T-helper 2 cell treated with Interferon-gamma antibody and Interleukin-4, amounts not matched to agents 100 ng/mL and 5 ng/mL, for 36 hours (primary cell): ENCODE results near the gene RPS5. TPM values are rescaled to one million over a fixed set of nuclear protein-coding genes. Genes with fewer than 3 reads are reported as not detected.

Experiments
- total RNA-seq: library from RNA; stranded (reverse); gene quantifications from 2 replicates; pipeline ENCODE4 v1.2.3, GENCODE V29; 2022

The RPS5 gene
- total RNA-seq, 1 donor from 2014 or later, result 1,063 TPM

Other genes with a start within 250 kb of the RPS5 start
- 3.0 and 3.2 TPM in 2 replicates for gene ZNF329, start 236.5 kb upstream of the RPS5 start, total RNA-seq
- gene ZNF274, start 204.2 kb upstream of the RPS5 start, total RNA-seq, result 19.0 and 20.3 TPM in 2 replicates
- gene ZNF544, start 158.4 kb upstream of the RPS5 start, total RNA-seq, result 38.7 and 39.8 TPM in 2 replicates
- 4.8 and 4.9 TPM in 2 replicates for gene ZNF8, start 108.3 kb upstream of the RPS5 start, total RNA-seq
- 60.7 and 68.2 TPM in 2 replicates for gene ERVK3-1, start 81.9 kb upstream of the RPS5 start, total RNA-seq
- 3.6 and 4.3 TPM in 2 replicates for gene ZSCAN22, start 60.3 kb upstream of the RPS5 start, total RNA-seq
- gene A1BG, start 33.8 kb upstream of the RPS5 start, total RNA-seq, result 10.3 and 11.0 TPM in 2 replicates
- gene ZNF497, start 24.5 kb upstream of the RPS5 start, total RNA-seq, result 0.73 and 1.1 TPM in 2 replicates
- 1.4 and 1.7 TPM in 2 replicates for gene ZNF837, start 6.2 kb upstream of the RPS5 start, total RNA-seq
- 0.27 and 0.61 TPM in 2 replicates for gene RNF225, start 8.4 kb downstream of the RPS5 start, total RNA-seq
- gene ZNF584, start 21.4 kb downstream of the RPS5 start, total RNA-seq, result 5.5 and 5.9 TPM in 2 replicates
- 4.0 and 4.1 TPM in 2 replicates for gene ZNF132, start 52.9 kb downstream of the RPS5 start, total RNA-seq
- 11.5 and 11.8 TPM in 2 replicates for gene ZNF324B, start 64.4 kb downstream of the RPS5 start, total RNA-seq
- 10.1 and 11.4 TPM in 2 replicates for gene ZNF324, start 79.8 kb downstream of the RPS5 start, total RNA-seq
- 7.3 and 7.5 TPM in 2 replicates for gene ZNF446, start 89.1 kb downstream of the RPS5 start, total RNA-seq
- gene SLC27A5, start 124.7 kb downstream of the RPS5 start, total RNA-seq, result 13.8 and 15.3 TPM in 2 replicates
- gene ZBTB45, start 132.5 kb downstream of the RPS5 start, total RNA-seq, result 16.5 and 17.8 TPM in 2 replicates
- gene TRIM28, start 156.8 kb downstream of the RPS5 start, total RNA-seq, result 508 and 517 TPM in 2 replicates
- 122 and 124 TPM in 2 replicates for gene CHMP2A, start 167.8 kb downstream of the RPS5 start, total RNA-seq
- gene UBE2M, start 171.3 kb downstream of the RPS5 start, total RNA-seq, result 92.8 and 95.9 TPM in 2 replicates
- gene MZF1, start 186.1 kb downstream of the RPS5 start, total RNA-seq, result 26.5 and 26.7 TPM in 2 replicates